Measurements from ENCODE around the gene CALN1.

GRCh38 chr7:72161534-72161933 lies 250.6 kb downstream of the CALN1 start:
- TF ChIP-seq CTCF (IDR thresholded peaks at IDR 0.05) = no peak
- no peak for TF ChIP-seq POLR2A (IDR thresholded peaks at IDR 0.05)

All from heart left ventricle (tissue), 13 donors.